Stimulated activated CD8-positive, alpha-beta memory T cell treated with anti-CD3 and anti-CD28 coated beads, Interleukin-15, amount 100 ng/mL, for 24 hours (primary cell): Measurements from ENCODE around the gene SLCO4A1.

Experiments used
- DNase-seq: peaks from one replicate; pipeline ENCODE4 v3.0.0-alpha.2; 2020; ENCODE audit warnings: low read depth

The SLCO4A1 gene, protein sequence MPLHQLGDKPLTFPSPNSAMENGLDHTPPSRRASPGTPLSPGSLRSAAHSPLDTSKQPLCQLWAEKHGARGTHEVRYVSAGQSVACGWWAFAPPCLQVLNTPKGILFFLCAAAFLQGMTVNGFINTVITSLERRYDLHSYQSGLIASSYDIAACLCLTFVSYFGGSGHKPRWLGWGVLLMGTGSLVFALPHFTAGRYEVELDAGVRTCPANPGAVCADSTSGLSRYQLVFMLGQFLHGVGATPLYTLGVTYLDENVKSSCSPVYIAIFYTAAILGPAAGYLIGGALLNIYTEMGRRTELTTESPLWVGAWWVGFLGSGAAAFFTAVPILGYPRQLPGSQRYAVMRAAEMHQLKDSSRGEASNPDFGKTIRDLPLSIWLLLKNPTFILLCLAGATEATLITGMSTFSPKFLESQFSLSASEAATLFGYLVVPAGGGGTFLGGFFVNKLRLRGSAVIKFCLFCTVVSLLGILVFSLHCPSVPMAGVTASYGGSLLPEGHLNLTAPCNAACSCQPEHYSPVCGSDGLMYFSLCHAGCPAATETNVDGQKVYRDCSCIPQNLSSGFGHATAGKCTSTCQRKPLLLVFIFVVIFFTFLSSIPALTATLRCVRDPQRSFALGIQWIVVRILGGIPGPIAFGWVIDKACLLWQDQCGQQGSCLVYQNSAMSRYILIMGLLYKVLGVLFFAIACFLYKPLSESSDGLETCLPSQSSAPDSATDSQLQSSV

DNA sequence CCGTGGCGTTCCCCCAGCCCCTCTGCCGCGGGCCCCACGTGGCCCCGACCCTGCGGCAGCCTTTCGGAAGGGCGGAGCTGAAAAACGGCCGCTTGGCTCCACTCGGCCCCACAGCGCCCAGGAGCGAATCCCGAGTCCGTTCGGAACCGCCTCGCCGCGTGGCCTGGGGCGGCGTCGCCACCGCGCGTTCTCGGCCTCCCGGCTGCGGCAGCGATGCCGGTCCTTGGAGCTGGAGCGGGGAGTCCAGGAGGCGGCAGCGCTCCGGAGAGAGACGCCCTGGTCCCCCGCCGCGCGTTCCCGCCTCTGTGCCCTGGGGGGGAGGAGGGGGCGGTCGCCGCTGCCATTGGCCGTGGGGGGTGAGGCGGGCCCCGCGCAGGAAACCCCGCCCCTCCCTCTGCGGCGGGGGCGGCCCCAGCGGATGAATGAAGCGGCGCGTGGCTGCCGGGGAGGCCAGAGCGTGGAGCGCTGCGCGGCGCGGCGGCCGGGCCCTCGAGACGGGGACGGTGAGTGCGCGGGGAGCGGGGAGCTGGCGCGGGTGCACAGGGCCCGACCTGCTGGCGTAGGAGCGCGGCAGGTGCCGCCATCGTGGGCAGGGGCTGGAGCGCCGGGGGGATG lies at the start of gene SLCO4A1:
SLCO4A1 (plus strand) TSS at position 453 of the 615 bp plus-strand sequence. CDS start 13,952 bp downstream, outside the sequence.
- peak; percentile 65 for DNase-seq

GRCh38 chr20:62592506-62593177 lies 49.7 kb upstream of the SLCO4A1 start:
- no peak for DNase-seq

DNA sequence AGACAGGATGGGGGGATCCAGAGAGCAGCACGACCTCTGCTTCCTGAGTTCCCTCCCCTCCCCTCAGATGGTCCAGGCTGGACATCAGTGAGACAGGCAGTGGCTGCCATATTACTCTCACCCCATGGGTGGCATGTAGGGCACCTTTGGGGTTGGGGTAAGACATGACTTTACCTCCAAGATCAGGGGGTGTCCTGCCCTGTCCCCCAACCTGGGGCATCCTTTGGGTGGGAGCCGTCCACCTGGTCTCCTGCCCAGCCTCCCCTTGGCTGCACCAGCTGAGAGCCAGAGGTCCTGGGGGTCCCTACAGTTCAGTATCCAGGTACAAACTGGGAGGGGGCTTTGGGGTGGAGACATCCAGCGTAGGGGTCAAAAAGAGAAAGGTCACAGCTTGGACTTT lies 48.7 kb upstream of the SLCO4A1 start:
- DNase-seq: no peak

DNA sequence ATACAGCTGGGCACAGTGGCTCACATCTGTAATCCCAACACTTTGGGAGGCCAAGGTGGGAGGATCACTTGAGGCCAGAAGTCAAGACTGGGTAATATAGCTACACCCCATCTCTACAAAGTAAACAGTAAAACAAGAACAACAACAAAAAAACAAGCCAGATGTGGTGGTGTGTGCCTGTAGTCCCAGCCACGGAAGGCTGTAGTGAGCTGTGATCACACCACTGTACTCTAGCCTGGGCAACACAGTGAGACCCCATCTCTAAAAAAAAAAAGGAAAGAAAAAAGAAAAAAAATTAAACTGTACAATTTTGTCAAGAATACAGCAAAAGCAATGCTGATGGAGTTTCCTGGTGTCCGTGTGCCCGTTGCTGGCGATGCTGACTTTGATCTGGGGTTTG lies 47.2 kb upstream of the SLCO4A1 start:
- no peak for DNase-seq

DNA sequence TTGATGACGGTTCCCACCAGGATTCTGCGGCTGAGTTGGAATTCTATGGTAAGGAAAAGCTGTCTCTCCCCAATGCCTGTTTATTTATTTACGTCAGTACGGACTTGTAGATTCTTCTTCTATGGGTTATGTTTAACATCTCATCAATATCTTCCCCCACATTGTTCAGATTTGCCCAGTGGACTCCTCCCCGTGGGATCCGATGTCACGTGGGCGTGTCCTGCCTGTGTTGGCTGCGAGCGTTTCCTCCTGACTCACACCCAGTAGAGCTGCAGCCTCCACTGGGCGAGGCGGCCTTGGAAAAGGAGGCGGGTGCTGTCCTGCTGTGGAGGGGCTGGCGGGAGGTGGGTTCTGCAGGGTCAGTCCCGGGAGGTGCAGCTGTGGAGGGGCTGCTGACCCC lies 46.8 kb upstream of the SLCO4A1 start:
- no peak for DNase-seq

DNA sequence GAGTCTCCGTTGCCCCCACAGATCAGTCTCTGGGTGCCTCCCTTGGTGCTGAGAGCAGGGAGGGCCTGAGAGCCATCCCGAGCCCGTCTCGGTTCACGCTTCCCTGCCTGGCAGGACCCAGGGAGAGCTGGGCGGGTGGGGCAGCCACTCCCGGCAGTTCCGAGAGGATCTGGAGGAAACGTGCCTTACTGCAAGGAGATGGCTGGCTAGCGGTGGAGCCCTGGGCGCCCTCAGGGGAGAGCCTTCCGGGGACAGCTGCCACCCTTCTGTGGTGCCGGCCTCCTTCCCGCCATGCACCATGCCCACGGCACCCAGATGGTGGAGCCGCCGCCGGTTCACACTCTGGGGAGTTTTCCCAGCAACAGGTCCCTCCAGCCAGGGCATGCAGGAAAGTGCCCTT lies 45.8 kb upstream of the SLCO4A1 start:
- no peak for DNase-seq

- no peak for DNase-seq
Measured at GRCh38 chr20:62596921-62597320, 45.4 kb upstream of the SLCO4A1 start.

DNA sequence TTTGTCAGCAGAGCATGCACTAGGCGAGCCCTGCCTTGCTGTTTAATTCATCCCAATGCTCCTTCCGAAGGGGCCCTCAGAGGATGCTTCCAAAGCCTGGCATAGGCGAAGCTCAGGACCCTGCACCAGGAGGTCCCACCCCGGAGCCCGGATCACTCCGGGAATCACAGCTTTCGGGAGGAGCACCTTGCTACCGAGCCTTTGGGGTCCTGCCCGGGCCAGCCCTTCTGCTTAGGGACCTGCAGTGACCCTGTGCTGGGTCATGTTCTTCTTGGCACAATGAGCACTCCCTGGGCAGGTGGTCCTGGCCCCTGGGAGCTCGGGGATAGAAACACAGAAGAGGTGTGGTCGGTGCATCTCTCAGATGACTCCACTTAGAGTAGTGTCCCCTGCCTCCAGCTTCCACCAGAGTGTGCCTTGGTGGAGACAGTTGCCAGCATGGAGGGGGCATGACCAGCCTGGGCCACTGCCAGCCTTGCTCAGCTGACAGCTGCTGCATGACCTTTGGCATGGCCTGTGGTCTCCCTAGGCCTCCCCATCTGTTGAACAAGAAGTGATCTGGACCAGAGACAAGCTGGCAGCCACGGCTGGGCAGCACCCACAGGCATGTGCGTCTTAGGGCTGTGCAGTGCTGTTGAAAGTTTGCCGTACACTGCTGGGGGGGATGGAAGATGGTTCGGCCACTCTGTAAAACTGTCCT lies 44.7 kb upstream of the SLCO4A1 start:
- DNase-seq: no peak

GRCh38 chr20:62598761-62599194 lies 43.5 kb upstream of the SLCO4A1 start:
- DNase-seq: no peak

- no peak for DNase-seq
Measured at GRCh38 chr20:62599216-62600110, 42.8 kb upstream of the SLCO4A1 start.

DNA sequence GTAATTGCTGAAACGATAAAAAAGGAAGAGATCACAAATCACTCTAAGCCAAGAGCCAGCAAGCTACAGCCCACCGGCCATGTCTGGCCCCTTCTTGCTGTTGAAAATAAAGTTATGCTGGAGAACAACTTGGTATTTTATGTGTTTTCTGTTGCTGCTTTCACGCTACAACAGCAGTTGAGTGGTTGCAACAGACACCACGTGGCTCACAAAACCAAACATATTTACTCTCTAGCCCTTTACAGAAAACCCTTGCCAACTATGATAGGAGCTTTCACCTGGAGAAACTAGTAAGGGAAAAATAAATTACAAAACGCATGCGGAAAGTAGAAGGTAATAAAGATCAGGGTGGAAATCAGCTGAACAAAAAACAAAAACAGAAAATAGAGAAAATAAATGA lies 41.1 kb upstream of the SLCO4A1 start:
- DNase-seq: no peak

DNA sequence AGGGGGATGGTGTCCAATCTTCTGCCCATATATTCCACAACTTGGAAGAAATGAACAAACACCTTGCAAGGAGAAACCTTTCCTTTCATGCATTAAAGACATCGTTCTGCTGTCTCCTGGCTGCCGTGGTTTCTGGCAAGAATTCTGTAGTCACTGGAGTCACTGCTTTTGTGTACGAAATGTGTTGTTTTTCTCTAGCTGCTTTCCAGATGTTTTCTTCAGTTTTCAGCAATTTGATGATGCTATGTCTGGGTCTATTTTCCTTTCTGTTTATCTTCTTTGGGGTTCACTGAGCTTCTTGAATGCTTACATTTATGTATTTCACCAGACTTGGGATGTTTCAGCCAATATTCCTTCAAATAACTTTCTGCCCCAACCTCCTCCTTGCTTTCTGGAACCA lies 40.6 kb upstream of the SLCO4A1 start:
- DNase-seq: no peak

DNA sequence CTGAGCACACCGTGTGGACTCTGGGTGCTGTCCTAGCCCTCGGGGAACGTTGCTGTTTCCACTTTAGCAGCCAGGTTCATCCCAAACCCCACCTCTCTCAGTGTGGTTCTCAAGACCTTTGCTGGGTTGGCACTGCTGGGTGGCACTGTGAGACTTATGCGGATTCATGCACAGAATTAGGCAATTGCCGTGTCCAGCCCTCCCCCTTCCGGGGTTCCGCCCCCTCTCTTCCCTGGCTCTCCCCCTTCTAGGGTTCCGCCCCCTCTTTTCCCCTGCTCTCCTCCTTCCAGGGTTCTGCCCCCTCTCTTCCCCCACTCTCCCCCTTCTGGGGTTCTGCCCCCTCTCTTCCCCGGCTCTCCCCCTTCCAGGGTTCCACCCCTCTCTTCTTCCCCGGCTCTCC lies 39.8 kb upstream of the SLCO4A1 start:
- DNase-seq: no peak

GRCh38 chr20:62603021-62603906 lies 39.0 kb upstream of the SLCO4A1 start:
- no peak for DNase-seq

- no peak for DNase-seq
Measured at GRCh38 chr20:62603907-62604785, 38.2 kb upstream of the SLCO4A1 start.

DNA sequence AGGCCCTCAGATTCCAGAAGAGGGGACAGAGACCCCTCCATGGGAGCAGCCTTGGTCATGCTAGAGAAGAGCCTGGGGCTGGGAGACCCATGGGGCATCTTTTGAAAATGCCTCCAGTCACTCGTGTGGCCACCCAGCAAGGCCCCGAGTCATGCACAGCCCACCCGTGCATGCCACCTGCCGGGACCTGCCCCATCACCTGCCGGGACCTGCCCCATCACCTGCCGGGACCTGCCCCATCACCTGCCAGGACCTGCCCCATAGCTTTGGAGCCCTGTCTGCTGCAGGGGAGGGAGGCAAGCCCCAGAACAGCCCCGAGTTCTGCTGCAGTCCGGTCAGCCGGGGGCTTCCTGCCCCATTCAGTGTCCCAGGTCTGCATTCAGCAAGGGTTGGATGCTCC lies 37.5 kb upstream of the SLCO4A1 start:
- DNase-seq: no peak

- no peak for DNase-seq
Measured at GRCh38 chr20:62605236-62605943, 36.9 kb upstream of the SLCO4A1 start.

DNA sequence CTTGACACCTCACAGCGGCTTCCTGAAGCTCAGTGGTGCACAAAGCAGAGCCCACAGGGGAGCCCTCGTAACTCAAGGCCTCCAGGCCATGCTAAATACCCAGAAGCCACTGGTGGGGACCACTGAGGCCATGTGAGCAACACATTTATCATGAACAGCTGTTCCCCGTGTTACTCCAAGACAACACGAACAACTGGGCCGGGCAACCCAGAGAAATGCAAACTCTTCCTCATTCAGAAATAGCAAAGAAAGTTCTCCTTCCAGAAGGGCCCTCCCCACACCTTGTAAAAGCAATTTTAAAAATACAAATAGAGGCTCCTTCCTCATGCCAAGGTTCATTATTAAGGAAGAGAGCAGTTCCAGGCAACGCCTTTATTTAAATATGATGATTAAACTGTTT lies 36.3 kb upstream of the SLCO4A1 start:
- no peak for DNase-seq
